GM03348 (cell line): ENCODE measurements around the gene FHL2.
"Not testable (repeated sequence)": the region's sequence is repeated elsewhere in the genome, so short reads cannot be mapped to it uniquely, and the experiment has no call there.

Experiments
- DNase-seq: peaks from one replicate; pipeline ENCODE4 v3.0.0; 2012; ENCODE audit warnings: low spot score

Gene FHL2

DNA sequence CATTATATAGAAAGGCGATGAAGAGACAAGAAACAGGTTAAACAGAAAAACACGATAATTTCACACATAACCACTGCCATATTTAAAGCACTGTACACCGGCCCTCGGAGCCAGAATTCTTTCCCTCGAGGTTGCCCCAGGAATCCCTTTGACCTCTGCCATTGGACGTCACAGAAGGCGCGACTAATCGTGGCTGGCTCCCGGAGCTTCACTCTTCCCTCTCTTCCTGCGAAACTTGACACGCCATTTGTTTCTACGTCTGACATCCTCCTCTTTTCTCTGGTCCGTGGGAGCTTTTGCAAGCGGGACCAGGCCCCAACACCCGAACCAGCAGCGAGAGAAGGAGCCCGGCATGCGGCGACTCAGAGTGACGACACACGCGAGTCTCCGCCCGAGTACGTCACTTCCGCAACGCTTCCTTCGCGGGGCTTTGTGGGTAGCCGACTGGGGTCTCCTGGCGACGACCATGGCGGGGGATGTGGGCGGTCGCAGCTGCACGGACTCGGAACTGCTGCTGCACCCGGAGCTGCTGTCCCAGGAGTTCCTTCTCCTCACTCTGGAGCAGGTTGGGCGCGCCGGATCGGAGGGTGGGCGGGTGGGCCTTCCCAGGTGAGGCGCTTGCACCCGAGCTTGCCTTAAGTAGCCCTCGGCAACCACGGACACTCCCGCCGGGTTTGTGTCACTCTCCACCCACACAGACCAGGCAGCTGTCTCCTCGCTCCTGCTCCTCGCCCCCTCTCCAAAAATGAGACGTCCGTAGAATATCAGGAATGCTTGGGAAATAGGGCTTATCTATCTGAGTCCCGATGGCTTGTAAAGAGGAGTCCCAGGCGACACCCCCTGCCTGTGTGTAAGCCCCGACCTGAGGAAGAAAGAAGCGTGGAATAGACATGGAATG, 61.5 kb downstream of the FHL2 start, which contains the start of gene C2orf49:
C2orf49 (plus strand) TSS at position 419 of the 898 bp plus-strand sequence; CDS start at position 467, 48 bp downstream.
- DNase-seq: peak; percentile 90

- no peak for DNase-seq
These were observed 62.1 kb downstream of the FHL2 start for GRCh38 chr2:105336786-105337121.

GRCh38 chr2:105335469-105335868, 63.4 kb downstream of the FHL2 start:
- no peak for DNase-seq

DNA sequence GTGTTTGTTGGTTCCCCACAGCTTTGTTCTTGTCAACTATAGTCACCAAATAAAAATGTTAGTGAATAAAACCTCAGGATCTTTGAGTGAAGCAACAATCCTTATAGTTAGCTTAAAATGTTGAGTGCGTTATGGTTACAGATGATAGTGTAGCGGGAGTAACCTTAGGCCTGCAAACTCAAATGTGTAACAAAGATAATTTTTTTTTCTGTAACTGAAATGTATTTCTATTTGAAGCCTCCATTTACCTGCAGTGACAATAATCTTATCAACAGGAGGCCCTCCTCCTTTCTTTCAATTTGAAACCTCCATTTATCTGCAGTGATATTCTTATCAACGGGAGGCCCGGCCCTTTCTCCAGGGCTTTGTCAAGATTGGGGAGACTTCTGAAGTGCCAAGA, 64.6 kb downstream of the FHL2 start:
- no peak for DNase-seq

DNA sequence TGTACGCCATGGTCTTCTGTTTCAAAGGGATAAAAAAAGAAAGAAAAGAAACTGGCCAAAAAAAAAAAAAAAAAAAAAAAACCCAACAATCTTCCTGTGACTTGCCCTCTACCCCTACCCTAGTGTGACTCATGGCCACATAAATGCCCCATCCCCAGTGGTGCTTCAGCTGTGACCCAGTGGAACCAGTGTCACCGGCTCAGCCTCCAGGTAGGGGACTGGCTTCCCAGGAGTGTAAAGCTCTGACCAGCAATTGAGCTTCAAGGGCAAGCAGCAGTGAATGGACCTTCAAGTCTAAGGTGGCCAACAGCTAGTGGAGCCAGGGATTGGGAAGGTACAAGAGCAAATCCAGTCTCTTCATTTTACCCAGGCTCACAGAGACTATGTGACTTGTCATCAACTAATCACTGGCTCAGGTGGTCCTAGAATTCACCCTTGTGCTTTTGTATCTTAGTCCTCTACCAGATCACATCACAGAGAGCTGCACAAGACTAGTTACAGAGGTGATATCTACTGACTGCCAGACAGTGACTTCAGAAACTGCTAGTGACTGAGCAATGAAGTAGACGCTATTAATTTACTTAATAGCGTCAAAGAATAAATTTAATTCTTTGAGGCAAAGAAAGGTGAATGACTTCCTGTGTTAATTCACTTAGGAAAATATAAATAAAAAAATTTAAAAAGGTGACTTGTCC, 68.0 kb downstream of the FHL2 start:
- DNase-seq: no peak

GRCh38 chr2:105329561-105330495, 69.0 kb downstream of the FHL2 start, which contains the start of gene TGFBRAP1:
Gene TGFBRAP1 (minus strand): TSS chr2:105329735. CDS start chr2:105308301, 21,434 bp downstream.
- DNase-seq: peak; percentile 92

GRCh38 chr2:105329197-105329554, 69.7 kb downstream of the FHL2 start:
- peak; percentile 24 for DNase-seq

DNA sequence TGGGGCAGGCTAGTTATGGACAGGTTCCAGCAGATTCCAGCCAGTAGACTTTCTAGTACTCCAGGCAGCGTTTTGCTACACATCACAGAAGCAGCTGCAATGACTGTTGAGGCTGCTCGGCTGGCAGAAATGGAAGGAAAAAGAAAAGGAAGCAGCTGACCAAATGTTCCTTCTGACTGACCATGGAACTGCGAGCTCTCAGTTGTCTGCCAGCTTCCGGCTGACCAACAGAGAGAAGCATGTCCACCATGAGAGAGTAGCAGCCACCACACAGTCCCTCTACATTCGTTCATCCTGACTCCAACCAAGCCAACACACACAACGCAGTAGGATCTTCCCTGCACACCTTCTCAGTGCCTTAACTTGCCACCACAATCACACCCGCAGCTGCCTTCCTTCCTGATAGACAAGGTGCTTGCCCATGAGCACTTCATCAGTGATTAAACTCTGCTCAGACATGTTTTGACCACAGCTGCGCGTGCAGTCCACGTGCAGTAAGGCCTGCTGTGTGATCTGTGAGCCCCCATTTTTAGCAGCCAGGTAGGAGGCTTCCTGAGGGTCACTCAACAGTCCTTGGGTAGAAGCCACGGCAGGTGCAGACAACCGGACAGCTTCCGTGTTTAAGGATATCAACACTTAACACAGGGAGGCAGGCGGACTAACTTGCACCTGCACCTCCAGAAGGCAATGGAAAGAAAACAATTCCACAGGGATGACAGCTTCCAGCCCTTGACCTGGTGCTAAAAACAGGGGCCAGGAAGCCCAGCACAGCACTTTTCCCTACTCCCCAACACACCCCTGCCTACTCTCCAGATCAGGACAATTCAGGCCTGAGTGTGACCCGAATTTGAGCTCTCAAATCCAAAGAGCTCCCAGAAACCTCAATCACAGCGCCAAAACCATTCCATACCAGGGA, 70.3 kb downstream of the FHL2 start:
- DNase-seq: no peak

- no peak for DNase-seq
These were observed 71.2 kb downstream of the FHL2 start for GRCh38 chr2:105327690-105328089.

DNA sequence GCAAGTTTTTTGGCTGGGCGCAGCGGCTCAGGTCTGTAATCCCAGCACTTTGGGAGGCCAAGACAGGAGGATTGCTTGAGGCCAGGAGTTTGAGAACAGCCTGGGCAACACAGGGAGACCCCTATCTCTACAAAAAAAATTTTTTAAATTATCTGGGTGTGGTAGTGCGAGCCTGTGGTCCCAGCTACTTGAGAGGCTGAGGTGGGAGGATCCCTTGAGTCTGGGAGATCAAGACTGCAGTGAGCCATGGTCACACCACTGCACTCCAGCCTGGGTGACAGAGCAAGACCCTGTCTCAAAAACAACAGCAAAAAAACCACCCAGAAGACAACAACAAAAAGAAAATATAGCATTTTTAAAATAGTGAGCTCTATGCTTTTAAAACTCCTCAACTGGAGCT, 71.6 kb downstream of the FHL2 start:
- not testable (repeated sequence) for DNase-seq

DNA sequence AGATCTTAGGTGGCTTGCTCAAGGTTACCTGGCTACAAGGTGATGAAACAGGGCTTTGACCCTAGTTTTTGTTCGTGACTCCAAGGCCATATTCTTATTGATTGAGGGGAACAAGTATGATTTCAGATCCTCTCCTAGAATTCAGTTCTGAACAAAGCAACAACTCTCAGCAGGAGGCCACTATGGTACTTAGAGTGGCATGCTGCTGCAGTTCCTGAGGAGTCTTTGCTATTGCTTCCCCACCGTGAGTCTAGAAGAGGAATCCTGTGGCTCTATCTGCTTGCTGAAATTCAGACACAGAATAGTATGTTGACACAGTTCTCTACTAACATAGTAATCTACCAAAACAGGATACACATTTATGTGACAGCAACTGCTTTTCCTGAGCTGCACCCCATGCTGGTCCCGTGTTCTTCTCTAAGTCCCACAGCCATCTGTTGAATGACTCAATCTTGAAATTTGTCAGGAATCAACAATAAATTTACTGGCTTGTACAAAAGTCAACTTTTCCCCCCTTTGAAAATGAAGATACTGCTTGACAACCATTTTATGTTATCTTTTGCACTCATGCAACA, 73.4 kb downstream of the FHL2 start:
- peak; percentile 55 for DNase-seq

- DNase-seq: peak; percentile 58
These were observed 74.1 kb downstream of the FHL2 start for GRCh38 chr2:105324732-105325131.

DNA sequence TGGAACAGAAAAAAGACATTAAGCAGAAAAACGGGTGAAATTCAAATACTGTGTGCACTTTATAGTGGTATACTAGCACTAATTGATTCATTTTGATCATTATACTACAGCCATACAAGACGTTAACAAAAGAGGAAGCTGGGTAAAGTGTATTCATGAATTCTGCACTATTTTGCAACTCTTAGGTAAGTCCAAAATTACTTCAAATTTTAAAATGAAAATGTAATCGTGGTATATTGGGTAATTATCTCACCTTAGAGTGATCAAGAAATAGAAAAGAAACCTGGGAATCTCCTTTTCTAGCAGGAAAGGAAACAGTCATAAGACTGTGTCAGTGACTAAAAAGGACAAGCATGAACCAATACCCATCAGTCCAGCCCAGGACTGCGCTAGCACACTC, 74.8 kb downstream of the FHL2 start:
- no peak for DNase-seq

- DNase-seq: no peak
These were observed 75.7 kb downstream of the FHL2 start for GRCh38 chr2:105323111-105323510.

DNA sequence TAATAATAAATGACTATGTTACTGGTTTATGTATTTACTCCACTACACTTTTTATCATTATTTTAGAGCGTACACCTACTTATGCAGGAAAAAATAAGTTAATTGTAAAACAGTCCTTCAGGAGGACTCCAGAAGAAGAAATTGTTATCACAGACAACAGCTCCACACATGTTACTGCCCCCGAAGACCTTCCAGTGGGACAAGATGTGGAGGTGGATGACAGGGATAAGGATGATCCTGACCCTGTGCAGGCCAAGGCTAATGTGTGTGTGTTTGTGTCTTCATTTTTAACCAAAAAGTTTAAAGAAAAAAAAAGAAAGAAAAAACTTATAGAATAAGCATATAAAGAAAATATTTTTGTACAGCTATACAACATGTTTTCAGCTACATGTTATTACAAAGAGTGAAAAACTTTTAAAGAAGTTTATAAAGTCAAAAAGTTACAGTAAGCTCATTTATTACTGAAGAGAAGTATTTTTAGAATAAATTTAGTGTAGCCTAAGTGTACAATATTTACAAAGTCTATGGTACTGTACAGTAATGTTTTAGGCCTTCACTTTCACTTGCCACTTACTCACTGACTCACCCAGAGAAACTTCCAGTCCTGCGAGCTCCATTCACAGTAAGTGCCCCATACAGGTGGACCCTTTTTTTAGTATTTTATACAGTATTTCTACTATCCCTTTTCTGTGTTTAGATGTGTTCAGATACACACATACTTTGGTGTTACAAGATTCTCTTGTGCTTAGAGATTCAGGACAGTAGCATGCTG, 76.8 kb downstream of the FHL2 start:
- no peak for DNase-seq

DNA sequence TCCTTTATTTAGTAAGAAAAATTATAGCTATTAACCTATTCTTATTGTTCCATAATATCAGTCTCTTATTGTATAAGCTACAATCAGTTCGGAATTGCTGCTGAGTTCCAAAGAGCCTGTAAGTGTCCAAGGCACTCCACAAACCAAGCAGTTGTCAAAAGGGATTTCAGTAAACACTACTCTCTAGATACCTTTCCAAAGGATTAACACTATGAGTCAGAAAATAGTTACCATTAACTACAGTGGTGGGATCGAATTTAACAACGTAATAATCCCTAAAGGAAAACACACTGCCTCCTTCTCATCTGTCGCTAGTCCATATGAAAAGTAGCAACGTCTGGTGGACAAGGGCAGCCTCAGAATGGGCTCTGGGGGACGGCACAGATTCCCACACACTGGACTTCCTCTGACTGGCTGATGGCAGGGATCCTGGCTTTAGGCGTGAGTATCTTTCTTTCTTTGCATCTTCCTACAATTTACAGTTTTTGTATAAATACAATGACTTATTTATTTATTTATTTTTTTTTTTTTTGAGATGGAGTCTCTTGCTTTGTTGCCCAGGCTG, 78.1 kb downstream of the FHL2 start:
- no peak for DNase-seq

GRCh38 chr2:105317937-105318336, 80.9 kb downstream of the FHL2 start:
- DNase-seq: no peak

DNA sequence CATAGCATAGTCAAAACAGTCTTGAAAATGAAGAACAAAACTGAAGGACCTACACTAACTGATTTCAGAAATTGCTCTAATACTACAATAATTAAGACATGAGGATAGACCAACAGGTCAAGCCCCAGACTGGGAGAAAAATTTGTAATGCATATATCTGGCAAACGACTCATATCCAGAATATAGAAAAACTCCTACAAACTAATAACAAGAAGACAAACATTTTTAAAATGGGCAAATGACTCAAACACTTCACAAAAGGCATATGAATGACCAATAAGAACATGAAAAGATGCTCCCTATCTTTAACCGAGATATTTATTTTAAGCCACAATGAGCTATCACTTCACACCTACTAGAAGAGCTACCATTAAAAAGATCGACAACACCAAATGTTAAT, 83.5 kb downstream of the FHL2 start:
- DNase-seq: no peak

GRCh38 chr2:105313877-105314276, 85.0 kb downstream of the FHL2 start:
- no peak for DNase-seq
